ENCODE data around the gene GPAM.

GPAM gene

DNA sequence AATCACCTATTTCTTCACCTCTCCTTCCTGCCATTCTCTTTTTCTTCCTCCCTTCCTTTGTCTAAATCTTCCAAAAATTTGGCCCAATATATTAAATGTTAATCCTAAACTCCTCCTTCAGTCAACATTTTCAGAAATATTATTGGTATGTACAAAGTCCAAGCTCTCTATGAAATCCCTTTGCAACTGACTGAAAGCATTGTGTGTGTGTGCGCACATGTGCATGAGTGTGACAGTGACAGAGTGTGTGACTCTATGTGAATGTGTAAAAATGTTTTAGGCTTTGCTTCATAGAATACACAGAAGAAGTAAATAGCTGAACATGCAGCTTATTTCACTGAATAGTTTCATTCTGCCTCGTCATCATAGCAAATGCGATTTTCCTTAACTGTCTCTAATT, 7.0 kb downstream of the GPAM start:
- no peak for DNase-seq

DNA sequence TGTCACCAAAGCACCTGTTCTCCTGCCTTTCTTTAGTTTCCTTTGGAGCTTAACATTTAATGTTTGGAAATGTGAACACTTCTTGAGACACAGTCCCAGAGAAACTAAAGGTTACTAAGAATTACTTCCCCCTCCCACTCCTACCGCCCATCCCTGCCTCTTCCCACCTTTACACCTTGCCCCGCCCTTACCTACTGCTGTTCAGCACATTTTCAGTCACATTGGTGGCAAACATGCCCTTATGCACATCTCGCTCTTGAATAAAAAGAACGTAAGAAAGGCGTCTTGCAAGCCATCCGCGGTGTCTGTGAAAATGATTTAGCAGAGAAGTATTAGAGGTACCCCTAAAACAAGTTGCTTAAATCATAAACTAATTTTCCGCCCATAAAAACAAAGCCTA, 8.2 kb downstream of the GPAM start:
- no peak for DNase-seq

DNA sequence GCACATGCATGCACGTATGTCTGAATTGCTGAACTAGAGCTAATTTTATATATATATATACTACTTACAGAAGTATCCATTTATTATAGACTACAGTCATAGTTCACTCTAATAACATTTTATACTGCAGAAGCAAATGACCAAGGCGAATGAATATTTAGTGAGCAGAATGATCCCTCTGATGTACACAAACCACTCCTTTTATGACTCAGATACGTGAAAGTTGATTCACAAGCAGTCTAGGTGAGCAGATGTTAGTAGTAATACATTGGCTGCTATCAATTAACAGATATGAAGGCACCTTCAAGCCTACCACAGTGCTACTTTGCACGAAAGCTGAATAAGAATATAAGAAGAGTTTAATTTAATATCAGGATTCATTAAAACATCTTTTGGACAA, 10.4 kb downstream of the GPAM start:
- no peak for DNase-seq

DNA sequence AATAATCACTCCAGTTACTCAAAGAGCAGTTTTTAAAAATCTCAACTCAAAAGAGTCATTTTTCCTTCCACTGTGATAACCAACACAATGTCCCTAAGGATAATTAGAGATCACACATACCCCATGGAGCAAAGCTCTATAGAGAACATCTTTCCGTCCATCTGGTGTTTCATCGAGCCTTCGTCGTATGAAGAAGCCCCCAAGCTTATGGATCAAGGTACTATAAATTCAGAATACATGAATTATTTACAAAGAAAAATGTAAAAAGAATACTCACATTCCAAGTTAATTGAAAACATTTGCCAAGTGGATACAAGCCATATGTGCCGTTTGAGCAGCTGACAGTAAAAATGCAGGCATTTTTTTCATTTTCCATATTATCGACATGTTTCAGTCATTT, 14.8 kb downstream of the GPAM start:
- no peak for DNase-seq

DNA sequence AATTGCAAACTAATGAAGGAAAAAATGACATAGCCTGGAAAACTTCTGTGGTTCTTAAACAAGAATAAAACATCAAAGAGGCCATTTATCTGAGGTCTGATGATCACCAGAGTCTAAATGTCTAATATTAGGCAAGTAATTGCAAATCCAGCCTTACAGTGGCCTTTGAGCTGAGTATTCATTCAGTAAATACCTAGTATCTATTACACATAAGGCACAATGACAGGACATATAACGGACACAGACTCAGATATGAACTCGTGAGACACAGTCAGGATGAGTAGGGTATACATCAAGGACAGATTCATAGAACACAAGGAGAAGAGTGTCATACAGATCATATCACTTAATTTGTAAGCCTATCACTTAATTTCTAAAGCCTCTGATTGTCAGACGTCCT, 16.8 kb downstream of the GPAM start:
- DNase-seq, result no peak

DNA sequence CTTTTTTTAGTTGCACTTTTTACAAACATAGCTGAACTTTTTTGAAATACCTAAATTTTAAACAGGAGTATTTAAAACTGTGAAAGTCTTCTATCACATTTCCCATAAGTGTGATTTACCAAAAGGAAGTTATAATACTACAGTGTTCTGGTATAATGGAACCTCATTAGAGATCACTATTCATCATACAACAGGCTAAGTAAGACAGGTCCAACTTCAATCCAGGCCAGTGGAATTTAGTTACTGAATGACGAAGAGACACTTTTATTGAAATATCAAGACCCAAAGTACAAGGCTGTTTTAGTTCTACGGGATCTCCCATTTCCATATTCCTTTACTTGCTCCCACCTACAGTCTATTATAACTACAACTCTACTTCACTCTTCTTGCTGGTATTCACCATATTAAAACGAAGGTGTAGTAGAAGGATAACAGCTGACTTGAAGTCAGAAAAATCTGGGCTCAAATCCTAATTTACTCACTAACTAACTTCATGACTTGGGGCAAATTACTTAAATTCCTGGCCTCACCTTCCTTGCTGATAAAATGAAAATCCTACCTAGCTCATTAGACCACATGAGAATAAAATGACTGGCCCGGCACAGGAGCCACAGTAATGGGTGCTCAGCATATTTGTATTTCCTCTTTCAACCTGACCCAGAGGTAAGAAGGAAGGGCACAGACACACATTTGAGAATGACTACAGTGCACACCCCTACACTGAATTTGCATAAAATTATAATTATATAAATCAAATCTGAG, 21.6 kb downstream of the GPAM start:
- DNase-seq, result no peak

DNA sequence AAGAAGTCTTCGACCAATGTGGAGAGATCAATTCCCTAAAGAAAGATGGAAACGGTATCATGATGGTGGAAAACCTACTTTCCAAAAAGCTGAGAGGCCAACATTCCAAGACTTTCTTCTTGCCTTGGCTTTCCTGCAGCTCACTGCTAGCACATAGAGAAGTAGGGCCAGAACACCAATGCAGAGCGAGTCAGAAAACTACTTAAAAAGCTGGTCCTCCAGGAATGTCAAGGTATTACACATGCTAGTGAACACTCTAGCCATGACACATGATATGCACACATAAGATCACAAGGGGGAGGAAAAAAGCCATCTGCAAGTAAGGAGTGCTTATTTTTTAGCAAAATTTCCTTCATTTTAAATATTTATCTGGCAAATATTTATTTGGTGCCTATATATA, 22.7 kb downstream of the GPAM start:
- DNase-seq, result no peak

DNA sequence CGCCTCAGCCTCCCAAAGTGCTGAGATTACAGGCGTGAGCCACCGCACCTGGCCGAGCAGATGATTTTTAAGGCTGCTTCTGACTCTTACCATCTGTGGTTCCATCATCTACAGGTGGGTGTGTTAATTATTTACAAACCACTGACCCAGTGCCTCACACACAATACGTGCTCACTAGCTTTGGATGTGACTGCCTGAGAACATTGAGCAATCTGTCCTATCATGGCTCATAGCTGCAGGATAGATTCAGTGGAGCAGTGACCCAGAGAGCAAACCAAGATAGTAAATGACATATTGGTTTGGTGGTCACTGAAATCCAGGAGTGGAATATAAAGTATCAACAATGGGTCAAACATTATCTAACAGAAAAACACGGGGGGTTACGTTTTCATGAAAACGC, 24.1 kb downstream of the GPAM start:
- DNase-seq, result no peak

DNA sequence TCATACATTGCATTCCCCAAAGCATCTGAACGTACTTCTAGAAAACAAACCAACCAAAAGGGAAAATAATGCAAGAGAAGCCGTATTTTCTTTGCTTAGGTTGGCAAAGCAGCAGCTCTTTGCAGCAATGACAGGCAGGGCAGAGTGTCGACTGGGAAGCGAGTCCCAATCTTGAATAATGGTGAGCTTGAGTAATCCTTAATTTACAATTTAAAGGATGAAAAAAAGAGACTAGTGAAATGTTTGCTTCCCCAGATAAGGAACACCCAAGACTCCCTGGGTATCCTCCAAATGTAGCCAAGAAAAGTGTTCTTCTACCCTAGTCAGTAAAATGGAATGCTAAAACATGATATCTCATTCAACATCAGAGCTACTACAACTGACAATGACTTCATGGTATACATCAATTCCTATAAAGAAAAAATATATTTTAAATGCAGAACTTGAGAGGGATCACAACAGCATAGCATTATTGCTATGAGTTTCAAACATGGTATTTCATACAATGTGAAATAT, 32.0 kb downstream of the GPAM start:
- no peak for DNase-seq

DNA sequence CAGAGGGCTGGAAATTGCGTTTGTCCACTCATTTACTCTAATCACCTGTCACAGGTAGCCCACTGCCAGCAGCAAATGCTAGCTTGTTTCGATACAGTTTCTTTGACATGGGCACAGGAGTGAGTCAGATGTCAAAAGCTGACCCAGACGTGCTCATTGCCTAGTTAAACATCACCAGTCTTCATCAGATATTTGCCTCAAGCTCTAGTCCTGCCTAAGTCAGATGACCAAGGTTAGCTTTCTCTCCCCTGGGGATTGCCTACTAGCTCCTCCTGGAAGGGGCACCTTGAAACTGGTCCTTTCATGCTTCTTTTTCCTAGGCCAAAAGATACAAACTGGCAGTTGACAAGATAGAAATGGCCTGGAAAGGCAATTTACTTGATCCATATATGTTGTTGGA, 35.2 kb downstream of the GPAM start:
- no peak for DNase-seq

DNA sequence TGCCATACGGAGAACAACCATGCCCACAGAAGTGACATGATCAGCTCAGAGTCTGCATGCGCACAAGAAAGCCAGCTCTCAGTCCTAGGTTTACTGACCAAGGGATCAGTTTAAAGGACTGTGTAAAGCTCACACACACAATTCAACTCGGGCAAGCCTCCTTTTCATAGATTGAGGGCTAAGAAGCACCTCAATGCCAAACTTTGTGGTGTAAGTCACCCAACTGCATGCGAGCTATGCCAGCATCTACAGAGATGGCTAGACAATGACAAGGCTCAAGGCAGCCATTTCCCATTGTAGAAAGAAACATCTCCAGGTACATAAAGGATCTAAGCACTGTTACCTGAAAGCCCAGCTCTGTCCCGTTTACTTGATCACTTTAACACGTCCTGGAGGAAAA, 36.8 kb downstream of the GPAM start:
- DNase-seq, result no peak

DNA sequence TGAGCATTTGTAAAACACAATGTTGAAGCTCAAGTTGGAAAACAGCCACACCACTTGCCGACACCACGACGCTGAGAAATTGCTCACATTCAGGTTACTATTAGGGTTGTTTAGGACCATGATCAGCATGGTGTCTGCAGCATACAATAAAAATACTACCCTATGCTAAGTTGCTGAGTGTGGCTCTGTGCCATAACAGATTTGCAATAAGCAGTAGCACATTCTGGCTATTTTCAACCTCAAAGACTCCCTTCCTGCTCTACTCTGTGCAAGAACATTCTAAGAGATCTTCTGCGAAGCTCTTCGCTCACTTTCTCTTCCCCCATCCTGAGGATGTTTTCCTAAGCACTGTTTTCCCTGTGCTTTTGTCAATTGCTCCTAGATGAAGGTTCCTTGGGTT, 38.3 kb downstream of the GPAM start:
- DNase-seq, result no peak

DNA sequence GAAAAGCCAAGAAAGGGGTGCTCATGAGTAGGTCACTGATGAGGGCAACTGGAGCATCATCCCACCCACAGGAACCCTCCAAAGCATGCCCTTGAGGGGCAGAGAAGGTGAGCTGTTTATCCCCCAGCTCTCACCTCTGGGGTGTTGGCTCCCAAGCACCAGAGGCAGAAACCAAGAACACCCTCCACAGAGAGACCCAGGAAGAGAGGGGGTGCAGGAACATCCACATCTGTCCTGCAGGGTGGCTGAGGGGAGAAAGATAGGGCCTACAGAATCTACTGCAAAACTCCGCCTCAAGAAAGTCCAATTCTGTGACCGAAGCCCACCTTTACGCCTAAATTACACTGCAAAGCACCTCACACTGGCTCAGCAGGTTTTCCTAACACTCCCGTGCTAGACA, 40.1 kb downstream of the GPAM start:
- no peak for DNase-seq

DNA sequence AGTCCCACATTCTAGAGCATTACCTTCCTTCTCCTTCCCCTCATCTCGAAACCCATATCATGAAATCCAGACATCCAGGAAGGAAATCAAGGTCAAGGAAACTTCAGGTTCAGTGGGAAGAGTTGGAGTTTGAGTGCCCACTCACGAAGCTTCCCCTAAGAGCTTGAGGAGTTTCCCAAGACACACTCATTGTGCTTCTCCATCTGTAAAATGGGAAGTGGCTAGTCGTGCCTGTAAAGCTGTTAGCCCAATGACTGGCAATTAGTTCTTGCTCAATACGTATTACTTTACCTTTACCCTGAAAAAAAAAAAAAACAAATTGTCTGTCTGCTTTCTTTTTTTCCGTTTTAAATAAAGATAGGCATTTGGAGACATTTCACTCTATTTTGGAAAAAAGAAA, 42.3 kb downstream of the GPAM start:
- no peak for DNase-seq

DNA sequence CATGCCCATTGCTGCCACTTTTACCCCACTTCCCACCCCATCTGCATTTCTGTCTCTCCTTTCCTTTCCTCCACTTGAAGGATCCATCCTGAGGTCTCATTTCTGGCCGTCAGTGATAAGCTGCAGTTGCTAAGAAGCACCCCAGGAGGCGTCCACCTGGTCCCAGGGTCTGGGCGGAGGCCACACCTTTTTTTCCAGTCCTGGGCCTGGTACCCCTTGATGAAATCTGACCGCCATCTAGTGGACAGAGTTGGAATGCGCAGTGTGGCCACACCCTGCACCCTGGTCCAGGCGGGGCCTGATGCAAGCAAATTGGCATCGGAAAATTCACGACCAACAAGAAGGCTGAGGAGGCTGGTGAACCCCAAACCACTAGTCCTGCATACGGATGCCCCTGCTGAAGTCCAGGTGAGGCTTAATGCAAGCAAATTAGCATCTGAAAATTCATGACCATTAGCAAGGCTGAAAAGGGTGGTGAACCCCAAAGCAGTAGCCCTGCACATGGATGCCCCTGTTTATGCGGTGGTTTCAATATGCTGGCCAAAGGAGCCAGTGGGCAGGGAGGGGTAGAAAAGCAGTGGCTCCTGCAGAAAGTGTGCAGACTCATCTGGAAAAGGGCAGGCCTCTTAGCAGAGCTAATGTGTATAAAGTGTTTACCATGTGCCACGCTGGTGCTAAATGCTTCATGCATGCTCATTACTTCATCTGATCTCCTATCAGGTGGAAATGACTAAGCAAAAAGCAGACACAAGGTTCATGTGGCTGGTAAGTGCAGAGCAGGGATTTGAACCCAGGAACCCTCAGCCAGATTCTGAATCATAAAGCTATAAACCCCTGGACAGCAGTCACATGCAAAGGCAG, 43.2 kb downstream of the GPAM start:
- DNase-seq, result peak; percentile 83

DNA sequence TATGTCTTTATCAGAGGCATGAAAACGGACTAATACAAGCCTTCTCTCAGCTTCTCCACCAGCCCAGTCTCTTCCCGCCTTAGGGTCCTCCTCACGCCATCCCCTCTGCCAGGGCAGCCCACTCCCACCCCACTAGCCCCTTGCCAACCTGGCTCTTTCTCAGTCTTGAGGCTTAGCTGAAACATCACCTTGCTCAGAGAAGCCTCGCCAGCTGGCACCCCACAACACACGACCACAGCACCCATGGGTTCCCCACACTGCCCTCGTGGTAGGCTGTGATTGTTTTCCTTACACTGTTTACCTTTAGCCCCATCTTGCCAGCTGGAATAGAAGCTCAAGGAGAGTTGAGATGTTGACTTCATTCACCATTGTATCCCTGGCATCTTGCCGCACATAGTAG, 44.4 kb downstream of the GPAM start:
- DNase-seq, result no peak

DNA sequence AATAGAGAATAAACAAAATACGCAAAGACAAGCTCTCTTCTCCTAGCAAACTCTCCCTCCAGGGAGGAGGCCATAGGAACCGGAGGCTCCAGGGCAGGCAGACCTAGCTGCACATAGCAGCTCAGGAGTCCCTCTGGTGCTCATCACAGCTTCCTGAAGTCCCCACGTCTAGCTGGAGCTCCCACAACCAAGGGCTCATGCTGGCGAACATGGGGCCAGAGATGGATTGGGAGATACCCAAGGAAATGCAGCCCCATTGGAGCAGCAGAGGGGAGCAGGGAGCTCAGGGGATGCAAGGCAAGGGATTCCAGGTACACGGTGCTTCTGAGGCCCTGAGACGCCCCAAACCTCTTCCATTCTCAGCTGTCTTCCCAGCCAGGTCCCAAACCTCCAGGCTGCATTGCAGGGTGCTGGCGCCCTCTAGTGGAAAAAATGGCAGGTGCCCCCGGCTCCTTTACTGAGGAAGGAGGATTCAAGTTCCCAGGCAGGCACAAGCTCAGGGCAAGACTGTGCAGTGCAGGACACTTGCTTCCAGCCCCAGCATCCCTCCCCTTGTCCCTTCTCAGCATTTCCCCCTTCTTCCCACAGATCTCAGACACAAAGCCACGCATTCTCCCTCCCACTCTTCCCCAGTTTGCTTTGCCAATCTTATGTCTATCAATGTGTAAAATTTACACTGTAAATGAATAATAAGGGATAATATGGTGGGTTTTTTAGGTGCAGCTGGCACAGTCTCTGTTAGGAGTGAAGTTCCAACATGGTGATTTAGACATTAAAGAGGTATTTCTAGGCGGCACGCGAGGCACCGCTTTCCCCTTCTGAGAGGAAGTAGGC, 46.2 kb downstream of the GPAM start:
- peak; percentile 91 for DNase-seq

DNA sequence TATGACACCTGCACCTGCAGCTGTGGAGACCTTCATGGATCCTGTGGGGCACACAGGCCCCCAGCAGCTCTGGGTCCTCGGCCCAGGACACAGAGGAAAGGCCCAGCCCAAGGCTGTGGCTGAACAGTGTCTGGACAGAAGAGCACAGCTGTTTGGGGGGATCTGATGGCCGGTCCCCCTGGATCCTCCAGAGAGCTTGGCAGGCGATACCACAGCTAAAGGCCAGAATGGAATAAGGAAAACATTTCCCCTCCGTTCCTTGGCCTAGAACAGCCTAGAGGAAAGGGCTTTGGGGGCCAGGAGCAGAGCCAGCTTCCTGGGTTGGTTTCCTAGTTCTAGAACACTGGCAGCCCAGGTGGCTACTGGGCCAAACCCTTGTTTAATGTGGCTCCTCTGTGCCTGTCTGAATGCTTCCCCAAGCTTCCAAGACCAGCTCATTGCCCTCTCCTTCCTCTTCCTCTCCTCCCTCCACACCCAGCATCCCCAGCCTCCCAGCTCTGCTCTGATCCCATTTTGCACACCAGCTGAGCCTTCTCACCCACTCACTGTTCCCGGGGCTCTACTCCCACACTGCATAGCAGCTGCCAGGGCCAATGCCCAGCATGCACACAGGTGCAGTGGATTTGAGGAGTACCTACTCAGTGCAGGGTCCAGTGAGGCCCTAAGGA, 46.9 kb downstream of the GPAM start:
- no peak for DNase-seq

DNA sequence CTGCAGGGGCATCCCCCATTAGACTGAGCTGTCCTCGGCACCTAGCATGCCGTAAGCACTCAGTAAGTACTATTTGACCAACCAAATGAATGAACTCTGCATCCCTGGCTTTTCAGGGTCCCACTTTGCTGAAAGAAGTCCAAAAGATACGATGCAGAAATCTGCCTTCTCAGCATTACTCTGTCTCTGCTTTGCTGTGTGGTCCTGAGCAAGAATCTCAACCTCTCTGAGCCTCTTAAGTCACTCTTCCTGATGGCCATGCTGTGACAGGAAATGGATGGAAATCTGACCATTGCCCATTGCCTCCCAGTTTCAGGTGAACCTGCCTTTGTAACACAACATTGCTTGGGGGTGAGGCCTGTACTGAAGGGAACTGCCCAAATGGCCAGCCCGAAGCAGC, 48.0 kb downstream of the GPAM start:
- no peak for DNase-seq

DNA sequence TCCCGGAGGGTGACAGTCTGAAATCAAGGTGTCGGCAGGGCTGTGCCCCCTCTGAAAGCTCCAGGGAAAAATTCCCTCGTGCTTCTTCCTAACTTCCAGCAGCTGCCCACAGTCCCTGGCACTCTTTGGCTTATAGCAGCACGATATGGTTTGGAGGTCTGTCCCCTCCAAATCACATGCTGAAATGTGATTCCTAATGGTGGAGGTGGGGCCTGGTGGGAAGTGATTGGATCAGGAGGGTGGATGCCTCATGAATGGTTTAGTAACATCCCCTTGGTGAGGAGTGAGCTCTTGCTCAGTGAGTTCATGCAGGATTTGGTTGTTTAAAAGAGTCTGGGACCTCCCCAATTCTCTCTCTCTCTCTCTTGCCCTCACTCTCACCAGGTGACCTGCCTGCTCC, 51.1 kb downstream of the GPAM start:
- DNase-seq, result no peak

DNA sequence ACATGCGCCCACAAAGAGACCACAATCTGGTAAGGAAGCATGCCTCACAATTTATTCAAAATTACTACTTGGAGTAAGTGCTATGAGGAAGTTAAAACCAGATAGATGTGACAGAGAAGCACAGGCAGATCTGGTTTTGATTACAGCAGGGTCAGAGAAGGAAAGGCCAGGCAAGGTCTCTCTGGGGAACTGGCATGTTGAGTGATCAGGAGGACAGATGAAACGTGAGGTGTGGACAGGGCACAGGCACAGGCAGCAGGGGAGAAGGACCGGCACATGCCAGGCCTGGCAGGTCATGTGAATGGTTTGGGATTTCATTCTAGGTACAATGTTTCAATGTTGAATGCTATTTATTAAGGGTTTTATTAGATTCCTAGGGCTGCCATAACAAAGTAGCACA, 51.6 kb downstream of the GPAM start:
- DNase-seq, result no peak

DNA sequence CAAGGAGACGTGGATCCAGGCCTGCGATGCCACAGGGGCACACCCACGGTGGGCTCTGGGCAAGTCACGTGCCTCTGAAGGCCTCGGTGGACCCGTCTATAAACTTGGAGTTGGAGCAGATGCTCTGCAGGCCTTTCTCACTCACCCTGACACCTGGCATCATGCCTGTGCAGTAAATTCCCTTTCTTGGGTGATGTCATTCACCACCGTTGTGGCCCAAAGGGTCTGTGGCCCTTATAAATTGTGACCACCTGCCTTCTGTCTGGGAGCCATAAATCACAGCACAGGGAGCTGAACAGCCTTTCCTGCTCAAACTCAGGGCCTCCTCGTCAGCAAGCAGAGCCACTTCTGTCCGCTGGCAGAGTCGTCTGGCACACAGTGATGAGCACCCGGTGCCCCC, 52.2 kb downstream of the GPAM start:
- DNase-seq, result no peak

DNA sequence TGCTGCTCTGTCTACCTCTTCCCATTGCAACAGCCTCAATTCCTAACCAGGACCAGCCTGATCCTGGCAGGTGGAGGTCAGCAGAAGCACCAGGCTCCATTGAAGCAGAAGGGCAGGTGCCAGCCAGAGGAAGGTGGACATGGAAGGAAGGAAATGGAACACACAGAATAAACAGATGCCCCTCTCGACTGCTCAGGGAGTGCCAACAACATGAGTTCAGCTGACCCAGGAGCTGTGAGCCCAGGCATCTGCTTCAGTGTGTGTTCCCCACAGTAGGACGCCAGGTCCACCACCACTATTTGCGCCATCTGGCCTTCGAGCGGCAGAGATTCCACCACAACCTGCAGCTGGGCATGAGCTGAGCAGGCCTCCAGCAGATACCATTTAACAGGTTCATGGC, 56.7 kb downstream of the GPAM start:
- DNase-seq, result no peak
